ENCODE data around the gene POU3F2. TPM values are rescaled to one million over a fixed set of nuclear protein-coding genes. Genes with fewer than 3 reads are reported as not detected.

POU3F2 gene
- total RNA-seq, 1 experiment from 2014 or later: not detected

- BruUV-seq (replicated peaks): no TSS peak
- Mint-ChIP-seq H3K4me3 (ENCODE audit: unreplicated experiment) (no peak overlapping the region), H3K36me3 (ENCODE audit: insufficient read depth, unreplicated experiment) (no peaks in the 10 kb centered on the region), H3K4me1 (ENCODE audit: insufficient read depth, unreplicated experiment) (no peaks in the 10 kb centered on the region), H3K27me3 (ENCODE audit: insufficient read depth, unreplicated experiment) (peaks cover 49% of the 10 kb centered on the region), H3K27ac (ENCODE audit: low read depth, unreplicated experiment) (no peak overlapping the region), H3K9me3 (ENCODE audit: unreplicated experiment) (no peaks in the 10 kb centered on the region)
- ChIA-PET CTCF (interaction anchor here (0.5 kb wide), 1 partner anchor 20 kb away, joined by 4 read pairs; no protein-coding TSS in a partner anchor), POLR2A (no interaction called here)
- no peak for TF ChIP-seq CTCF (IDR thresholded peaks at IDR 0.05; ENCODE audit: unreplicated experiment)
- intact Hi-C loops (cut with micrococcal nuclease): no loop called here
- no peak for DNase-seq (ENCODE audit: unreplicated experiment)
Measured at GRCh38 chr6:98816799-98817198, 17.6 kb upstream of the POU3F2 start.

DNA sequence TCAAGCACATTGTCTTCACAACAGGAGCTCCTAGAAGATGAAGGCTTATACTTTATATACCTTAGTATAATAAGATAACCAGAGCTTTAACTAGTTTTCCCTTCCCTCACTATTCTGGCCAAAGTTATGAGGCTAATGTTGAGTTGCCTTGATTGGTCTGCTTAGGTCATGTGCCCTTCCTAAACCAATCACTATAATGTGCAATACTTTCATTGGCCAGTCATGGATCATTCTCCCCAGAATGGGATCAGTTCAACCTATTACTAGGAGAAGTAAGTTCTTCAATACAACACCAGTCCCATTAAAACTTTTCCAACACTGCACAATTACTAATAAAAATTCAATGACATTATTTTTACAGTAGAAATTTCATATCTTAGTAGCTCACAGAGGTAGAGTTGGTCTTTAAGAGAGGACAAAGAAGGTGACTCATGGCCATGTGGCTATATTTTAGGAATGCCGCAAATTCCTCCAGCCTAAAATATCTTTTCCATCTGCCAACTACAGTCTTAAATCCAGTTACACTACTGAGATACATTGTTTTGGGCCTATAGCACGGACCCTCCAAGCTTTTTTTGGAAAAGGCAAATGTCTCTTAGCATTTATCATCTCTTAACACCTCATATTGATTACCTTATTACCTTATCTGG, 12.5 kb upstream of the POU3F2 start:
- no peaks in the 10 kb centered on the region for H3K9me3 Mint-ChIP-seq (ENCODE audit: unreplicated experiment)
- H3K27me3 Mint-ChIP-seq (ENCODE audit: insufficient read depth, unreplicated experiment): peaks cover 100% of the 10 kb centered on the region
- no peaks in the 10 kb centered on the region for H3K4me1 Mint-ChIP-seq (ENCODE audit: insufficient read depth, unreplicated experiment)
- DNase-seq (ENCODE audit: unreplicated experiment): no peak
- H3K27ac Mint-ChIP-seq (ENCODE audit: low read depth, unreplicated experiment): no peak overlapping the region
- BruUV-seq (replicated peaks): no TSS peak
- no peaks in the 10 kb centered on the region for H3K36me3 Mint-ChIP-seq (ENCODE audit: insufficient read depth, unreplicated experiment)
- no peak for TF ChIP-seq CTCF (IDR thresholded peaks at IDR 0.05; ENCODE audit: unreplicated experiment)
- ChIA-PET POLR2A (no interaction called here), CTCF (interaction anchor here (0.6 kb wide), 1 partner anchor 356 kb away, joined by 4 read pairs; no protein-coding TSS in a partner anchor)
- intact Hi-C loops (cut with micrococcal nuclease): no loop called here
- no peak overlapping the region for H3K4me3 Mint-ChIP-seq (ENCODE audit: unreplicated experiment)

DNA sequence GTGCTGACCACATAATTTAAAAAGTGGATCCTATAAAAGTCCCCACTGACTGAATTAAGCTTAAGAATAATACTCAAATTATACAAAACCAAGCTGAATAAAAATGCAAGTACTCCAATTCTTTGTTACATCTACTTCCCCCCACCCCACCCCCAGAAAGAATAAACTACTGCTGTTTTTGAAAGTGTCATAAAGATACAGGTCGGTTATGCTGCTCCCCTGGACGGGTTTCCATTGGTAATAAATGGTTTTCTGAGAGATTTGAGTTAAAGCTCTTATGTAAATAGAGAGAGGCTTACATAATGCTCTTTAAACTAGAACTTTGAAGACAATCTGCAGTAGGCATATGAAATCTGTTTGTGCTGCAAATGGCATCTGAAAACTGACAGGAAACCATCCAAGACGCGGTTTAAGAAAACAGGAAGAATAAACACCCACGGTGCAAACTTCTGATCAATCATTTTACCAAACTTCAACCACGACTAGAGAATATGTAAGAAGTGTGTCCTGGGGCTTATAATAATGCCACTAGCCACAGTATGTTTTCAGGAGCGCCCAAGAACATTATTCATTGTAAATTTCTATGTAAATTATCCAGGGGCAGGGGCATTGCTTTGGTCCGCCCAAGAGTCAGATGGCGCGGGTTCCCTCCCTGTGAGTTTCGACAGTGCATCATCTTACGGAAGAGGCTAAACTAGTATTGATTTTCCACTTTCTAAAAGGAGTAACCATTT, 10.8 kb upstream of the POU3F2 start:
- CTCF ChIA-PET: interaction anchor here (0.6 kb wide), 1 partner anchor 274 kb away, joined by 5 read pairs; no protein-coding TSS in a partner anchor
- Mint-ChIP-seq H3K4me1 (ENCODE audit: insufficient read depth, unreplicated experiment) (peaks cover 5% of the 10 kb centered on the region), H3K9me3 (ENCODE audit: unreplicated experiment) (no peaks in the 10 kb centered on the region), H3K27ac (ENCODE audit: low read depth, unreplicated experiment) (no peak overlapping the region), H3K4me3 (ENCODE audit: unreplicated experiment) (no peak overlapping the region), H3K27me3 (ENCODE audit: insufficient read depth, unreplicated experiment) (peaks cover 100% of the 10 kb centered on the region), H3K36me3 (ENCODE audit: insufficient read depth, unreplicated experiment) (no peaks in the 10 kb centered on the region)
- POLR2A ChIA-PET: interaction anchor here (0.7 kb wide), 1 partner anchor 471 kb away, joined by 3 read pairs; no protein-coding TSS in a partner anchor
- no peak for TF ChIP-seq CTCF (IDR thresholded peaks at IDR 0.05; ENCODE audit: unreplicated experiment)
- intact Hi-C loops (cut with micrococcal nuclease): no loop called here
- no peak for DNase-seq (ENCODE audit: unreplicated experiment)
- BruUV-seq (replicated peaks): no TSS peak

DNA sequence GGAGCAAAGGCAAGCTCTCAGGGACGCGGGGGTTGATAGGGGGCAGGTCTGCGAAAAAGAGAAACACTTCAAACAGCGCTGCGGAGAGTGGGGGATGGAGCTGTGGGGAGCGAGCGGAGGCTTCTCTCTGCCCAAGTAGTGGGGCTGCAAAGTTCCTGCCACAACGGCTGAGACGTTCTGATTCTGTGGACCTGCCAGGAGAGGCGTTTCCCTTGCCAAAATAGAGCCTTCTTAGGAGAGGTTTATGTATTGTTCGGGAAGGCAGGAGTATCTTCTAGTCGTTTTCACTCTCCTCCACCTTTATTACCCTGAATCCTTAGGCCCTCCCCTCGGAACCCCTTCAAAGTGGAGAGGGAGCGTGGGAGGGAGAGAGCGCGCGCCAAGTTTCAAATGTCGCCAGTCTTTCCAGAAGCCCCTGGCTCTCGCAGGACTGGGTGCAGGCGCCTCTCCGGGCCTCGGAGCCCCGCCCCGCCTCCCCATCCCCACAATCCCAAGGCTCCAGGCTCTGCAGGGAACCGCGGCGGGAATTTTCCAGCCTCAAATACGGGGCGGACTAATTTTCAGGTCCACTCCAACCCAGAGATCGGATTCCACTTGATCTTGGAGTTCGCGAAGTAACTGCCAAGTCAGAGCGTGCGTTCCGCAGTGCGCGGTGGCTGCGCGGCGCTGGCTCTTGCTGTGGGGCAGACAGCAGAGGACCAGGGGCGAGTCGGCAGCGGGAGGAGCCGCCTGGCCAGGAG, 10.0 kb upstream of the POU3F2 start:
- no peak overlapping the region for H3K27ac Mint-ChIP-seq (ENCODE audit: low read depth, unreplicated experiment)
- BruUV-seq (replicated peaks): no TSS peak

More for the DNA sequence above, 10.0 kb upstream of the POU3F2 start:
- Mint-ChIP-seq H3K4me3 (ENCODE audit: unreplicated experiment) (no peak overlapping the region), H3K27me3 (ENCODE audit: insufficient read depth, unreplicated experiment) (peaks cover 100% of the 10 kb centered on the region), H3K36me3 (ENCODE audit: insufficient read depth, unreplicated experiment) (no peaks in the 10 kb centered on the region), H3K4me1 (ENCODE audit: insufficient read depth, unreplicated experiment) (peaks cover 5% of the 10 kb centered on the region), H3K9me3 (ENCODE audit: unreplicated experiment) (no peaks in the 10 kb centered on the region)
- no peak for DNase-seq (ENCODE audit: unreplicated experiment)
- no peak for TF ChIP-seq CTCF (IDR thresholded peaks at IDR 0.05; ENCODE audit: unreplicated experiment)
- intact Hi-C loops (cut with micrococcal nuclease): no loop called here
- POLR2A ChIA-PET: no interaction called here
- CTCF ChIA-PET: no interaction called here

Data from MCF 10A (cell line).